Measurements from ENCODE around the gene HNRNPA2B1.
A peak's percentile ranks its signal among the peaks of the same experiment; 100 is the strongest.

The HNRNPA2B1 gene

DNA sequence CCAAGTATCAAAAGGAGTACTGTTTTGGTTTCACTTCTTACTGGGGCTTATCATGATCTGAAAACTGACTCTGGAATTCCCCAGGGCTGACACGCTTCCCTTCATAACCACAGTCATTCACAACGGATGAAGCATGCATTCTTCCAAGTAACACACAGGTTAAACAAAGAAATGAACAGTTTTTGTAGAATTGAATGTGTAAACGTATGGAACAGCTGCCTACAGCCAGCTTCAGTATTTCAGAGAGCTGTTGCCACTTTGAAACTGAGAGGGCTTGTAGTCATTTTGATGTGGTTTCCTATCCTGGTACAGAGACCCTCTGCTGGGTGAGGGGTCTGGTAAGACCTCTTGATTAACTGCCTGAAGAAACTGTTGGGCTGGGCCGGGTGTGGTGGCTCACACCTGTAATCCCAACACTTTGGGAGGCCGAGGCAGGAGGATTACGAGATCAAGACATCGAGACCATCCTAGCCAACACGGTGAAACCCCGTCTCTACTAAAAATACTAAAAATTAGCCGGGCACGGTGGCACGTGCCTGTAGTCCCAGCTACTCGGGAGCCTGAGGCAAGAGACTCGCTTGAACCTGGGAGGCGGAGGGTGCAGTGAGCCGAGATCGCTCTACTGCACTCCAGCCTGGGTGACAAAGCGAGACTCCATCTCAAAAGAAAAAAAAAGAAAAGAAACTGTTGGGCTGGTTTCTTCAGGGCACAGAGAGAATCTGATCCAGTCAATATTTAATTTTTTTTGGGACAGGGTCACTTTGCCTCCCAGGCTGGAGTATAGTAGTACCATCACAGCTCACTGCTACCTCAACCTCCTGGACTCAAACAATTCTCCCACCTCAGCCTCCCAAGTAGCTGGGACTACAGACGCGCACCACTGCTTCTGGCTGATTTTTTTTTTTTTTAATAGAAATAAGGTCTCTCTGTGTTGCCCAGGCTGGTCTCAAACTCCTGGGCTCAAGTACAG lies 43.8 kb downstream of the HNRNPA2B1 start:
- H2AFZ ChIP-seq (ENCODE audit: low read length): peak overlapping the region; percentile 36; the same call in 1 of the 2 replicates
- H3K36me3 ChIP-seq (ENCODE audit: insufficient read depth, low read length): no peaks in the 10 kb centered on the region
- H3K9ac ChIP-seq (ENCODE audit: low read depth, low read length, poor library complexity, severe bottlenecking): peak overlapping the region; percentile 48
- H3K4me1 ChIP-seq (ENCODE audit: insufficient read depth, low read length, poor library complexity, severe bottlenecking): peaks cover 50% of the 10 kb centered on the region
- no peaks in the 10 kb centered on the region for H3K9me2 ChIP-seq (replicated peaks; ENCODE audit: low read depth, low read length)
- H3F3A ChIP-seq (ENCODE audit: low read depth): no peaks in the 10 kb centered on the region
- TF ChIP-seq EZH2phosphoT487 (IDR thresholded peaks at IDR 0.05; ENCODE audit: borderline replicate concordance): no peak
- TF ChIP-seq, protein P1, sequence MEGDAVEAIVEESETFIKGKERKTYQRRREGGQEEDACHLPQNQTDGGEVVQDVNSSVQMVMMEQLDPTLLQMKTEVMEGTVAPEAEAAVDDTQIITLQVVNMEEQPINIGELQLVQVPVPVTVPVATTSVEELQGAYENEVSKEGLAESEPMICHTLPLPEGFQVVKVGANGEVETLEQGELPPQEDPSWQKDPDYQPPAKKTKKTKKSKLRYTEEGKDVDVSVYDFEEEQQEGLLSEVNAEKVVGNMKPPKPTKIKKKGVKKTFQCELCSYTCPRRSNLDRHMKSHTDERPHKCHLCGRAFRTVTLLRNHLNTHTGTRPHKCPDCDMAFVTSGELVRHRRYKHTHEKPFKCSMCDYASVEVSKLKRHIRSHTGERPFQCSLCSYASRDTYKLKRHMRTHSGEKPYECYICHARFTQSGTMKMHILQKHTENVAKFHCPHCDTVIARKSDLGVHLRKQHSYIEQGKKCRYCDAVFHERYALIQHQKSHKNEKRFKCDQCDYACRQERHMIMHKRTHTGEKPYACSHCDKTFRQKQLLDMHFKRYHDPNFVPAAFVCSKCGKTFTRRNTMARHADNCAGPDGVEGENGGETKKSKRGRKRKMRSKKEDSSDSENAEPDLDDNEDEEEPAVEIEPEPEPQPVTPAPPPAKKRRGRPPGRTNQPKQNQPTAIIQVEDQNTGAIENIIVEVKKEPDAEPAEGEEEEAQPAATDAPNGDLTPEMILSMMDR (conservative IDR thresholded peaks at IDR 0.05; ENCODE audit: low read length): no peak
- no peaks in the 10 kb centered on the region for H4K20me1 ChIP-seq (ENCODE audit: insufficient read depth, low read length, poor library complexity, severe bottlenecking)
- H3K27me3 ChIP-seq (ENCODE audit: insufficient read depth, low read length, poor library complexity, severe bottlenecking): no peaks in the 10 kb centered on the region
- H3K4me3 ChIP-seq (ENCODE audit: low read length, poor library complexity, severe bottlenecking): peak overlapping the region; percentile 66
- H3K9me3 ChIP-seq (ENCODE audit: insufficient read depth, low read depth, low read length): no peaks in the 10 kb centered on the region
- H3K79me2 ChIP-seq (ENCODE audit: insufficient read depth, low read length): peaks cover 7% of the 10 kb centered on the region; the same call in 1 of the 2 replicates
- peak overlapping the region; percentile 63 for H3K4me2 ChIP-seq (ENCODE audit: low read depth, low read length, poor library complexity, severe bottlenecking)

DNA sequence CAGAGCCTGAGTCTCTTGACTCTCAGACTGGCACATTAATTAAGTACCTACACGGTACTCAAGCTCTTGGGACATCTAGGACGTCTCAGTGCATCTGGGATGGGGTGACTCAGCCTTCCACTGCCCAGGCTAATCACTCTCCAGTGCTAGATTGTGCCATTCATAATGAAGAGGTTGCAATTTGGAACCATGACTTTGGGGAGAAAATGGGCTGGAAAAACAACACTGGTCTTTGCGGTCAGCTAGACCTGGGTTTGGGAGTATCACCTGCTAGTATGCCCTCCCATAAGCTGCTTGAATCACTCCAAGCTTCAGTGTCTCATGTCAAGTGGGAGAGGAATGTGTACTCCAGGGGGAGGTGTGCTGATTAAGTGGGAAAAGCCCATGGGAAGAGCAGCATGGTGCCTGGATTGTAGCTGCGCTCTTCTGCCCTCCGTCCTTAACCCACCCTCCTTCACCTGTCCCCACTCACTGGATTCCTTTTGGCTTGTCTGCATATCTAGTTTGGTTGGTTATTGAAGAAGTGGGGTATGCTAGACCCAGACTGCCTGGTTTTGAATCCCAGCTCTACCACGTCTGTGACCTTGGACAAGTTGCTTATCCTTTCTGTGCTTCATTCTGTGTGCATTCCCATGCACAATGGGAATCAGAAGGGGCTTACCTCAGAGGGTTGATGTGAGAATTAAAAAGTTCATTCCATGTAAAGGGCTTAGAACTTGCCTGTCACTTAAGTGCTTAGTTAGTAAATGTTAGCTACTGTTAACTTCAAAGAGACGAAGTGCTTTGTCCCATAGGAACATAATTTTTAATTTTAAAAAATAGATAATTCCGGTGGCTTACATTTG lies 44.8 kb downstream of the HNRNPA2B1 start:
- TF ChIP-seq, protein P1 (conservative IDR thresholded peaks at IDR 0.05; ENCODE audit: low read length): no peak
- TF ChIP-seq EZH2phosphoT487 (IDR thresholded peaks at IDR 0.05; ENCODE audit: borderline replicate concordance): no peak
- no peaks in the 10 kb centered on the region for H4K20me1 ChIP-seq (ENCODE audit: insufficient read depth, low read length, poor library complexity, severe bottlenecking)
- H3F3A ChIP-seq (ENCODE audit: low read depth): no peaks in the 10 kb centered on the region
- no peak overlapping the region for H2AFZ ChIP-seq (ENCODE audit: low read length)
- no peaks in the 10 kb centered on the region for H3K27me3 ChIP-seq (ENCODE audit: insufficient read depth, low read length, poor library complexity, severe bottlenecking)
- no peaks in the 10 kb centered on the region for H3K9me3 ChIP-seq (ENCODE audit: insufficient read depth, low read depth, low read length)
- H3K4me1 ChIP-seq (ENCODE audit: insufficient read depth, low read length, poor library complexity, severe bottlenecking): peaks cover 59% of the 10 kb centered on the region
- H3K4me2 ChIP-seq (ENCODE audit: low read depth, low read length, poor library complexity, severe bottlenecking): peak overlapping the region; percentile 63
- peak overlapping the region; percentile 66 for H3K4me3 ChIP-seq (ENCODE audit: low read length, poor library complexity, severe bottlenecking)
- H3K9me2 ChIP-seq (replicated peaks; ENCODE audit: low read depth, low read length): no peaks in the 10 kb centered on the region
- peaks cover 7% of the 10 kb centered on the region; the same call in 1 of the 2 replicates for H3K79me2 ChIP-seq (ENCODE audit: insufficient read depth, low read length)
- H3K9ac ChIP-seq (ENCODE audit: low read depth, low read length, poor library complexity, severe bottlenecking): peak overlapping the region; percentile 48
- H3K36me3 ChIP-seq (ENCODE audit: insufficient read depth, low read length): no peaks in the 10 kb centered on the region

- Histone ChIP-seq H4K20me1 (ENCODE audit: insufficient read depth, low read length, poor library complexity, severe bottlenecking) (no peaks in the 10 kb centered on the region), H3F3A (ENCODE audit: low read depth) (no peaks in the 10 kb centered on the region), H3K36me3 (ENCODE audit: insufficient read depth, low read length) (no peaks in the 10 kb centered on the region), H3K79me2 (ENCODE audit: insufficient read depth, low read length) (peaks cover 7% of the 10 kb centered on the region; the same call in 1 of the 2 replicates), H2AFZ (ENCODE audit: low read length) (no peak overlapping the region), H3K9me3 (ENCODE audit: insufficient read depth, low read depth, low read length) (no peaks in the 10 kb centered on the region), H3K9me2 (replicated peaks; ENCODE audit: low read depth, low read length) (no peaks in the 10 kb centered on the region), H3K4me3 (ENCODE audit: low read length, poor library complexity, severe bottlenecking) (peak overlapping the region; percentile 20), H3K4me2 (ENCODE audit: low read depth, low read length, poor library complexity, severe bottlenecking) (peak overlapping the region; percentile 63), H3K9ac (ENCODE audit: low read depth, low read length, poor library complexity, severe bottlenecking) (no peak overlapping the region), H3K4me1 (ENCODE audit: insufficient read depth, low read length, poor library complexity, severe bottlenecking) (peaks cover 53% of the 10 kb centered on the region), H3K27me3 (ENCODE audit: insufficient read depth, low read length, poor library complexity, severe bottlenecking) (no peaks in the 10 kb centered on the region)
- no peak for TF ChIP-seq EZH2phosphoT487 (IDR thresholded peaks at IDR 0.05; ENCODE audit: borderline replicate concordance)
- TF ChIP-seq, protein P1 (conservative IDR thresholded peaks at IDR 0.05; ENCODE audit: low read length): no peak
These were observed 46.4 kb downstream of the HNRNPA2B1 start for GRCh38 chr7:26153823-26154783.
